ENCODE measurements around the gene TMEM191C.
A peak's percentile ranks its signal among the peaks of the same experiment; 100 is the strongest.
"Not testable (repeated sequence)": the region's sequence is repeated elsewhere in the genome, so short reads cannot be mapped to it uniquely, and the experiment has no call there.

Gene TMEM191C

GRCh38 chr22:21450858-21451353 lies 16.3 kb upstream of the TMEM191C start:
- Histone ChIP-seq H3K4me1 (no peaks in the 10 kb centered on the region), H3K36me3 (replicated peaks) (peaks cover 27% of the 10 kb centered on the region)
- peak in 1 of 2 experiments; percentile 14 for DNase-seq (ENCODE audit: low spot score in 2 of 2)

GRCh38 chr22:21451545-21452520 lies 15.4 kb upstream of the TMEM191C start:
- H3K9me3 ChIP-seq: no peaks in the 10 kb centered on the region
- H3K4me1 ChIP-seq: no peaks in the 10 kb centered on the region
- DNase-seq (ENCODE audit: low spot score in 2 of 2): peak in 1 of 2 experiments; percentile 16
- H3K27me3 ChIP-seq (ENCODE audit: low read depth): no peaks in the 10 kb centered on the region
- peaks cover 18% of the 10 kb centered on the region for H3K36me3 ChIP-seq (replicated peaks)
- no peak overlapping the region for H3K4me3 ChIP-seq
- in situ Hi-C loops (cut with MboI; ENCODE audit: low sequenced_read_pairs): no loop called here

More at GRCh38 chr22:21450858-21451353, 16.3 kb upstream of the TMEM191C start:
- no peaks in the 10 kb centered on the region for H3K27me3 ChIP-seq (ENCODE audit: low read depth)
- H3K9me3 ChIP-seq: no peaks in the 10 kb centered on the region
- in situ Hi-C loops (cut with MboI; ENCODE audit: low sequenced_read_pairs): no loop called here
- no peak overlapping the region for H3K4me3 ChIP-seq

DNA sequence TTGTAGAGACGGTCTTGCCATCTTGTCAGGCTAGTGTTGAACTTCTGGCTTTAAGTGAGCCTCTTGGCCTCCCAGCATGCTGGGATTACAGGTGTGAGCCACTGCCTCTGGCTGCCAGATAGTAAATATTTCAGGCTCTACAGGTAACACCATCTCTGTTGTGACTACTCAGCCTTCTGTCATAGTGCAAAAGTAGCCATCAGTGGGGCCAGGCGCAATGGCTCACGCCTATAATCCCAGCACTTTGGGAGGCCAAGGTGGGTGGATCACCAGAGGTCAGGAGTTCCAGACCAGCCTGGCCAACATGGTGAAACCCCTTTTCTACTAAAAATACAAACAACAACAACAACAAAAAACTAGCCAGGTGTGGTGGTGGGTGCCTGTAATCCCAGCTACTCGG lies 14.5 kb upstream of the TMEM191C start:
- H3K9me3 ChIP-seq; H3K4me1 ChIP-seq; DNase-seq (ENCODE audit: low spot score in 2 of 2); in situ Hi-C loops (cut with MboI; ENCODE audit: low sequenced_read_pairs); H3K27me3 ChIP-seq (ENCODE audit: low read depth); H3K4me3 ChIP-seq: not testable (repeated sequence)
- H3K36me3 ChIP-seq (replicated peaks): peaks cover 15% of the 10 kb centered on the region

- in situ Hi-C loops (cut with MboI; ENCODE audit: low sequenced_read_pairs); H3K4me3 ChIP-seq; H3K4me1 ChIP-seq; H3K27me3 ChIP-seq (ENCODE audit: low read depth); H3K36me3 ChIP-seq (replicated peaks); DNase-seq (ENCODE audit: low spot score in 2 of 2); H3K9me3 ChIP-seq: not testable (repeated sequence)
These were observed 12.2 kb upstream of the TMEM191C start for GRCh38 chr22:21454998-21455333.

- Histone ChIP-seq H3K27me3 (ENCODE audit: low read depth) (no peaks in the 10 kb centered on the region), H3K4me1 (no peaks in the 10 kb centered on the region), H3K4me3 (no peak overlapping the region), H3K9me3 (no peaks in the 10 kb centered on the region), H3K36me3 (replicated peaks) (no peaks in the 10 kb centered on the region)
- in situ Hi-C loops (cut with MboI; ENCODE audit: low sequenced_read_pairs): no loop called here
- DNase-seq (ENCODE audit: low spot score in 2 of 2): peak in 1 of 2 experiments; percentile 6
These were observed 11.7 kb upstream of the TMEM191C start for GRCh38 chr22:21455334-21456089.

GRCh38 chr22:21457023-21457787 lies 10.0 kb upstream of the TMEM191C start:
- Histone ChIP-seq H3K4me1 (no peaks in the 10 kb centered on the region), H3K4me3 (no peak overlapping the region), H3K27me3 (ENCODE audit: low read depth) (no peaks in the 10 kb centered on the region), H3K36me3 (replicated peaks) (no peaks in the 10 kb centered on the region), H3K9me3 (no peaks in the 10 kb centered on the region)
- in situ Hi-C loops (cut with MboI; ENCODE audit: low sequenced_read_pairs): no loop called here
- peak in 1 of 2 experiments; percentile 7 for DNase-seq (ENCODE audit: low spot score in 2 of 2)

DNA sequence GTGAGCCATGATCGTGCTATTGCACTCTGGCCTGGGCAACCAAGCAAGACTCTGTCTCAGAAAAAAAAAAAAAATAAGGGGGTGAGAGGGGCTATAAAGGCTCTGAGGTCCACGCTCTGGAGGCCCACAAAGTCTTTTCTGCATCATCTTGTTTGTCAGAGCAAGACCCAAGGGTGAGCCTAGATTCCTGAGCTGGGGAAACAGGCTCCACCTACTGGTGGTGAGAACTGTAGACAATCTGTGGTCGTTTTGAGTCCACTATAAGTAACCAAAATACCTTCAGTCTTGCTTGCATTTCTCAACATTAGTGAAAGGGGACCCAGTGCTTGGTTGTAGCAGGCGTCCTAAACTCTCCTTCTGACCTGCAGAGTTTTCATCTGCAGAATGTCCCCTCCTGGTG lies 4.5 kb upstream of the TMEM191C start:
- in situ Hi-C loops (cut with MboI; ENCODE audit: low sequenced_read_pairs); DNase-seq (ENCODE audit: low spot score in 2 of 2); H3K9me3 ChIP-seq; H3K27me3 ChIP-seq (ENCODE audit: low read depth); H3K4me1 ChIP-seq; H3K36me3 ChIP-seq (replicated peaks); H3K4me3 ChIP-seq: not testable (repeated sequence)

- H3K4me1 ChIP-seq; H3K27me3 ChIP-seq (ENCODE audit: low read depth); H3K9me3 ChIP-seq; in situ Hi-C loops (cut with MboI; ENCODE audit: low sequenced_read_pairs); H3K36me3 ChIP-seq (replicated peaks): not testable (repeated sequence)
- peak; percentile 77 to 97 for DNase-seq (ENCODE audit: low spot score in 2 of 2)
- peak overlapping the region; percentile 20; the same call in 1 of the 2 replicates for H3K4me3 ChIP-seq
These were observed 1.3 kb downstream of the TMEM191C start for GRCh38 chr22:21468194-21469096.

GRCh38 chr22:21469097-21469994 lies 2.2 kb downstream of the TMEM191C start:
- DNase-seq (ENCODE audit: low spot score in 2 of 2); H3K4me1 ChIP-seq; H3K9me3 ChIP-seq; H3K27me3 ChIP-seq (ENCODE audit: low read depth); H3K4me3 ChIP-seq; in situ Hi-C loops (cut with MboI; ENCODE audit: low sequenced_read_pairs); H3K36me3 ChIP-seq (replicated peaks): not testable (repeated sequence)

- H3K4me3 ChIP-seq; H3K9me3 ChIP-seq; H3K36me3 ChIP-seq (replicated peaks); H3K4me1 ChIP-seq; DNase-seq (ENCODE audit: low spot score in 2 of 2); in situ Hi-C loops (cut with MboI; ENCODE audit: low sequenced_read_pairs); H3K27me3 ChIP-seq (ENCODE audit: low read depth): not testable (repeated sequence)
These were observed 5.8 kb downstream of the TMEM191C start for GRCh38 chr22:21472984-21473383.

- H3K9me3 ChIP-seq; DNase-seq (ENCODE audit: low spot score in 2 of 2); H3K36me3 ChIP-seq (replicated peaks); in situ Hi-C loops (cut with MboI; ENCODE audit: low sequenced_read_pairs); H3K27me3 ChIP-seq (ENCODE audit: low read depth); H3K4me3 ChIP-seq; H3K4me1 ChIP-seq: not testable (repeated sequence)
These were observed 6.5 kb downstream of the TMEM191C start for GRCh38 chr22:21473664-21474063.

- in situ Hi-C loops (cut with MboI; ENCODE audit: low sequenced_read_pairs); H3K36me3 ChIP-seq (replicated peaks); DNase-seq (ENCODE audit: low spot score in 2 of 2): not testable (repeated sequence)
These were observed 16.9 kb downstream of the TMEM191C start for GRCh38 chr22:21484039-21484438.

More at GRCh38 chr22:21484039-21484438, 16.9 kb downstream of the TMEM191C start:
- H3K4me1 ChIP-seq; H3K27me3 ChIP-seq (ENCODE audit: low read depth); H3K9me3 ChIP-seq; H3K4me3 ChIP-seq: not testable (repeated sequence)

Measured in HAP-1 (cell line).